Smooth muscle cell (in vitro differentiated cells): ENCODE results near the gene TCF15. TPM values are rescaled to one million over a fixed set of nuclear protein-coding genes. Genes with fewer than 3 reads are reported as not detected.
"Not testable (repeated sequence)": the region's sequence is repeated elsewhere in the genome, so short reads cannot be mapped to it uniquely, and the experiment has no call there.

Experiments
- DNase-seq: peaks from one replicate; lab custom pipeline; 2025; ENCODE audit not compliant: unreplicated experiment; lab: John Stamatoyannopoulos, UW
- H2AFZ ChIP-seq: fragments of 200-600 bp; sonication (generic); 2 replicates; pipeline ENCODE4 v1.6.0; 2016; ENCODE audit warnings: antibody characterized with exemption, low read depth, mild to moderate bottlenecking
- H3F3A ChIP-seq: fragments of 200-600 bp; sonication (generic); 2 replicates; pipeline ENCODE4 v1.6.0; 2017; ENCODE audit warnings: antibody characterized with exemption, low read depth
- H3K27ac ChIP-seq: fragments of 200-600 bp; sonication (generic); 2 replicates; pipeline ENCODE4 v1.5.1; 2016; ENCODE audit warnings: low read depth, mild to moderate bottlenecking
- H3K27me3 ChIP-seq: fragments of 200-600 bp; sonication (generic); 2 replicates; pipeline ENCODE4 v1.6.1; 2016; ENCODE audit warnings: low read depth, mild to moderate bottlenecking
- H3K36me3 ChIP-seq: fragments of 200-600 bp; sonication (generic); 2 replicates; pipeline ENCODE4 v1.5.1; 2016; ENCODE audit warnings: low read depth
- H3K4me1 ChIP-seq: fragments of 200-600 bp; sonication (generic); 2 replicates; pipeline ENCODE4 v1.5.1; 2016; ENCODE audit warnings: low read depth
- H3K4me2 ChIP-seq: fragments of 200-600 bp; sonication (generic); 2 replicates; pipeline ENCODE4 v1.6.0; 2016; ENCODE audit warnings: mild to moderate bottlenecking
- H3K4me3 ChIP-seq: fragments of 200-600 bp; sonication (generic); 2 replicates; pipeline ENCODE4 v1.5.1; 2016; ENCODE audit warnings: mild to moderate bottlenecking
- H3K79me2 ChIP-seq: fragments of 200-600 bp; sonication (generic); 2 replicates; pipeline ENCODE4 v1.6.0; 2016; ENCODE audit warnings: low read depth, mild to moderate bottlenecking
- H3K9ac ChIP-seq: fragments of 200-600 bp; sonication (generic); 2 replicates; pipeline ENCODE4 v1.6.0; 2016; ENCODE audit warnings: low read depth
- H3K9me3 ChIP-seq: fragments of 200-600 bp; sonication (generic); replicated peaks from 2 replicates; pipeline ENCODE4 v1.5.1; 2016; ENCODE audit warnings: low read depth
- H4K20me1 ChIP-seq: fragments of 200-600 bp; sonication (generic); 2 replicates; pipeline ENCODE4 v1.6.0; 2016; ENCODE audit warnings: low read depth
- WGBS: methylation state at CpG from one replicate; pipeline ENCODE4 v1.1.7; 2016; ENCODE audit warnings: low lambda C conversion rate; 5-methylcytosine and 5-hydroxymethylcytosine counted together
- polyA plus RNA-seq: library from polyadenylated mRNA; unstranded; fragments of >200 nt; fragmentation: Nextera tagmentation; extraction: Ambion mirVana; gene quantifications from 2 replicates; pipeline ENCODE4 v1.2.1, GENCODE V29; 2016
- total RNA-seq: library from RNA; depleted of rRNA; stranded (reverse); fragments of >200 nt; gene quantifications from 2 replicates; pipeline ENCODE4 v1.2.3, GENCODE V29; 2014
- TF ChIP-seq, protein P1 (sequence below): fragments of 200-600 bp; sonication (generic); IDR thresholded peaks from 2 replicates; pipeline ENCODE4 v1.5.1; 2017; ENCODE audit warnings: borderline replicate concordance, mild to moderate bottlenecking, antibody characterized with exemption; ENCODE audit not compliant: insufficient read depth, poor library complexity, severe bottlenecking

Gene TCF15
- total and polyA plus RNA-seq, 2 experiments from 2014 or later = not detected

DNA sequence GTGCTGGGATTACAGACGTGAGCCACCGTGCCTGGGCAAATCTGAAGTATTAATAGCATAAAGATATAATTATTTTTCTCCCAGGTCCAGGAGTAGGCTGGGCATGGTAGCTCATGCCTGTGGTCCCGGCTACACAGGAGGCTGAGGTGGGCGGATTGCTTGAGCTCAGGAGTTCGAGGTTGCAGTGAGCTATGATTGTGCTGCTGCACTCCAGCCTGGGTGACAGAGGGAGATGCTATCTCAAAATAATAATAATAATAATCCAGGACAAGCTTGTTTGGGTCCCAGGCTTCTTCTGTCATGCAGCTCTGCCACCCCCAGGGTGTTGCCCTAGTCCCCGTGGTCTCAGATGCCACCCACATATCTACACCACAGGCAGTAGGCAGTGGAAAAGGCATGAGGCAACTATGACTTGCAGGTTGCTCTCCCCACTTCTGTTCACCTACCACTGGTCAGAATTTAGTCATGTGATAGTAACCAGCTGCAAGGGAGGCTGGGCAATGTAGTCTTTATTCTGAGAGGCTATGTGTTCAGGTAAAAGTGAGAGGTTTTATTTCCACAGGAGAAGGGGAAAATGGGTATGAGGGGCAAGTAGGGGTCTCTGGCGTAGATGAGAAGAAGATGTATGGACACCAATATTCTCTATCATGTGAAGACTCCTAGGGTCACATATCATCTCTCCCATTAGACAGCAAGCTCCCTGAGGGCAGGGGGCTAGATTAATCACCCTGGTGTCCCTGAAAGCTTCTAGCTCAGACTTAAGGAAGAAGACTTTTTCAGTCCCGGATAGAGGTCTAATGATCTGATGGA is 25.7 kb downstream of the TCF15 start:
- 87% methylated on average over 8 of the region's 8 CpGs for WGBS
- H4K20me1 ChIP-seq = no peaks in the 10 kb centered on the region
- TF ChIP-seq, protein P1, sequence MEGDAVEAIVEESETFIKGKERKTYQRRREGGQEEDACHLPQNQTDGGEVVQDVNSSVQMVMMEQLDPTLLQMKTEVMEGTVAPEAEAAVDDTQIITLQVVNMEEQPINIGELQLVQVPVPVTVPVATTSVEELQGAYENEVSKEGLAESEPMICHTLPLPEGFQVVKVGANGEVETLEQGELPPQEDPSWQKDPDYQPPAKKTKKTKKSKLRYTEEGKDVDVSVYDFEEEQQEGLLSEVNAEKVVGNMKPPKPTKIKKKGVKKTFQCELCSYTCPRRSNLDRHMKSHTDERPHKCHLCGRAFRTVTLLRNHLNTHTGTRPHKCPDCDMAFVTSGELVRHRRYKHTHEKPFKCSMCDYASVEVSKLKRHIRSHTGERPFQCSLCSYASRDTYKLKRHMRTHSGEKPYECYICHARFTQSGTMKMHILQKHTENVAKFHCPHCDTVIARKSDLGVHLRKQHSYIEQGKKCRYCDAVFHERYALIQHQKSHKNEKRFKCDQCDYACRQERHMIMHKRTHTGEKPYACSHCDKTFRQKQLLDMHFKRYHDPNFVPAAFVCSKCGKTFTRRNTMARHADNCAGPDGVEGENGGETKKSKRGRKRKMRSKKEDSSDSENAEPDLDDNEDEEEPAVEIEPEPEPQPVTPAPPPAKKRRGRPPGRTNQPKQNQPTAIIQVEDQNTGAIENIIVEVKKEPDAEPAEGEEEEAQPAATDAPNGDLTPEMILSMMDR = no peak
- no peak overlapping the region for H3K27ac ChIP-seq
- H3K27me3 ChIP-seq = peaks cover 19% of the 10 kb centered on the region
- DNase-seq = no peak
- H3K9me3 ChIP-seq = no peaks in the 10 kb centered on the region
- H3K4me3 ChIP-seq = no peak overlapping the region
- H3K79me2 ChIP-seq = no peaks in the 10 kb centered on the region
- H3K36me3 ChIP-seq = no peaks in the 10 kb centered on the region
- no peaks in the 10 kb centered on the region for H3F3A ChIP-seq
- no peak overlapping the region for H3K9ac ChIP-seq
- no peak overlapping the region for H3K4me2 ChIP-seq
- H3K4me1 ChIP-seq = no peaks in the 10 kb centered on the region
- no peak overlapping the region for H2AFZ ChIP-seq

DNA sequence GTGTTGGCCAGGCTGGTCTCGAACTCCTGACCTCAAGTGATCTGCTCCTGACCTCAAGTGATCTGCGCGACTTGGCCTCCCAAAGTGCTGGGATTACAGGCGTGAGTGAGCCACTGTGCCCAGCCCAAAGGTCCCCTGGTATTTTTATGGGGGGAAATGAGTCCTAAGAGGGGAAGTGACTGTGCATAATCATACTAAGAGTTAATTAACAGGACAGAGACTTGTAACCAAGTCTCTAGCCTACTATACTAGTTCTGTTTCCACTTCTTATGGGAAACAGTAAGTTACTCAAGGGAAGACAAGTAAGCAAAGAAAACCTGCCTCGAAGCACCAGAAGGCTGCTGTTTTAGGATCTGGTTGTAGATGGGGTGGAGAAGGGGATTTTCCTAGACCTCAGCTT is 27.9 kb downstream of the TCF15 start:
- Histone ChIP-seq H3K9me3 (no peaks in the 10 kb centered on the region), H3K79me2 (no peaks in the 10 kb centered on the region), H3K36me3 (no peaks in the 10 kb centered on the region), H3K4me1 (no peaks in the 10 kb centered on the region), H4K20me1 (no peaks in the 10 kb centered on the region), H3K27ac (no peak overlapping the region), H3F3A (no peaks in the 10 kb centered on the region), H3K27me3 (peaks cover 19% of the 10 kb centered on the region), H3K4me3 (no peak overlapping the region), H3K9ac (no peak overlapping the region), H3K4me2 (no peak overlapping the region), H2AFZ (no peak overlapping the region)
- 86% methylated on average over 5 of the region's 5 CpGs for WGBS
- DNase-seq = no peak
- TF ChIP-seq, protein P1 = no peak

DNA sequence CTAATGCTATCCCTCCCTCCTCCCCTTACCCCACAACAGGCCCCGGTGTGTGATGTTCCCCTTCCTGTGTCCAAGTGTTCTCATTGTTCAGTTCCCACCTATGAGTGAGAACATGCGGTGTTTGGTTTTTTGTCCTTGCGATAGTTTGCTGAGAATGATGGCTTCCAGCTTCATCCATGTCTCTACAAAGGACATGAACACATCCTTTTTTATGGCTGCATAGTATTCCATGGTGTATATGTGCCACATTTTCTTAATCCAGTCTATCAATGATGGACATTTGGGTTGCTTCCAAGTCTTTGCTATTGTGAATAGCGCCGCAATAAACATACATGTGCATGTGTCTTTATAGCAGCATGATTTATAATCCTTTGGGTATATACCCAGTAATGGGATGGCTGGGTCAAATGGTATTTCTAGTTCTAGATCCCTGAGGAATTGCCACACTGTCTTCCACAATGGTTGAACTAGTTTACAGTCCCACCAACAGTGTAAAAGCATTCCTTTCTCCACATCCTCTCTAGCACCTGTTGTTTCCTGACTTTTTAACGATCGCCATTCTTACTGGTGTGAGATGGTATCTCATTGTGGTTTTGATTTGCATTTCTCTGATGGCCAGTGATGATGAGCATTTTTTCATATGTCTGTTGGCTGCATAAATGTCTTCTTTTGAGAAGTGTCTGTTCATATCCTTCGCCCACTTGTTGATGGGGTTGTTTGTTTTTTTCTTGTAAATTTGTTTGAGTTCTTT is 31.0 kb downstream of the TCF15 start:
- H4K20me1 ChIP-seq, H3K9ac ChIP-seq, H3K36me3 ChIP-seq, H3K4me2 ChIP-seq, DNase-seq, H3K9me3 ChIP-seq, H3K27ac ChIP-seq, H2AFZ ChIP-seq, H3K4me3 ChIP-seq, H3K79me2 ChIP-seq, H3K4me1 ChIP-seq, H3F3A ChIP-seq: not testable (repeated sequence)
- H3K27me3 ChIP-seq = peaks cover 13% of the 10 kb centered on the region
- 95% methylated on average over 8 of the region's 8 CpGs for WGBS

DNA sequence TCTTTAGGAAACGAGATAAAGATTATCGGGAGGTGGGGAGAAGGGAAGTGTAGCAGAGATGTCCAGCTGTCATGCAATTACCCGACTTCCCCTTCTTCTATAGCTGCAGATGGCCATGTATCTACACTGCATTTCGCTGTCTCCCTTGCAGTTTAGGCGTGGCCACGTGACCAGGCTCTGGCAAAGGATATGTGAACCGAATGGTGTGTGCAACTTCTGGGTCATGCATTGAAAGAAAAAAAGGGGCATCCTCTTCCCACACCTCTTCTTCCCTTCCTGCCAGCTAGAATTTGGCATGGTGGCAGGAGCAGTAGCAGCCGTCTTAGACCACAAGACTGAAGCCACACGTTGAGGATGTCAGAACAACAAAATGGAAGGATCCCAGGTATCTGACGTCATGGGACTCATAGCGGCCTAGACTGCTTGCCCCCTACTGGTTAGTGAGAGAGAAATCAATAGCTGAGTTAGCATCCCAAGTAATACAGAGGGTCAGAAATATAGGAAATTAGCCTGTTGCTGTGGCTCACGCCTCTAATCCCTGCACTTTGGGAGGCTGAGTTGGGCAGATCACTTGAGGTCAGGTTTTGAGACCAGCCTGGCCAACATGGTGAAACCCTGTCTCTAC is 32.8 kb downstream of the TCF15 start:
- Histone ChIP-seq H2AFZ (no peak overlapping the region), H3K4me3 (no peak overlapping the region), H3K36me3 (no peaks in the 10 kb centered on the region), H4K20me1 (no peaks in the 10 kb centered on the region), H3K4me2 (no peak overlapping the region), H3K4me1 (no peaks in the 10 kb centered on the region), H3K27ac (no peak overlapping the region), H3F3A (no peaks in the 10 kb centered on the region), H3K79me2 (no peaks in the 10 kb centered on the region), H3K9me3 (no peaks in the 10 kb centered on the region), H3K27me3 (peaks cover 13% of the 10 kb centered on the region), H3K9ac (no peak overlapping the region)
- WGBS = 72% methylated on average over 12 of the region's 12 CpGs
- no peak for DNase-seq
- TF ChIP-seq, protein P1 = peak; percentile 23
